Fibroblast of lung (primary cell): ENCODE data around the gene SORL1.

ENCODE experiments used
- EZH2 ChIP-seq: IDR thresholded peaks from 2 replicates; pipeline ENCODE4 v1.5.1; 2012; ENCODE audit warnings: low read length, control low read depth, mild to moderate bottlenecking; ENCODE audit errors: missing control alignments
- TF ChIP-seq, protein P1 (sequence below), 2 donors: IDR thresholded peaks in 1 of 2; conservative IDR thresholded peaks in 1 of 2; 1 replicate in 1 of 2; 2 replicates in 1 of 2; pipeline ENCODE4 v1.5.1; 2011 to 2012; ENCODE audit warnings: low read length in 2 of 2, control low read depth in 1 of 2, inconsistent platforms in 1 of 2, low read depth in 1 of 2, mild to moderate bottlenecking in 1 of 2

DNA sequence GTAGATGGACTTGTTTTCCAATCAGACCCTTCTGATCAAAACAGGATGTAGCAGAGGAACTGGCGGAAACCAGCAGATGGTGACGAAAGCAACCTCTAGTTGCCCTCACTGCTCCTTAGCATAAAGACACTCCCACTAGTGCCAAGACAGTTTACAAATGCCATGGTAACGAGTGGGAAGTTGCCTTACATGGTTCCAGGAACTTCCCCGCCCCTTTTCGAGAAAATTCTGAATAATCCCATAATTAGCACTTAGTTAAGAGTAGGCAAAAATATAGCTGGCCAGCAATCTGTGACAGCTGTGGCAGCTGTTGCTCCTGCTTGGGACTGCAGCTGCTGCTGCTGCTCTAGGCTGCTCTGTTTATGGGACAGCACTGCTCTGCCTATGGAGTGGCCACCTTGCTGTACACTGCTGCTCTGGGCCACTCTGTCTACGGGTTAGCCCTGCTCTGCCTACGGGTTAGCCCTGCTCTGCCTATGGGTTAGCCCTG lies 33.4 kb upstream of the SORL1 start:
- TF ChIP-seq, protein P1, sequence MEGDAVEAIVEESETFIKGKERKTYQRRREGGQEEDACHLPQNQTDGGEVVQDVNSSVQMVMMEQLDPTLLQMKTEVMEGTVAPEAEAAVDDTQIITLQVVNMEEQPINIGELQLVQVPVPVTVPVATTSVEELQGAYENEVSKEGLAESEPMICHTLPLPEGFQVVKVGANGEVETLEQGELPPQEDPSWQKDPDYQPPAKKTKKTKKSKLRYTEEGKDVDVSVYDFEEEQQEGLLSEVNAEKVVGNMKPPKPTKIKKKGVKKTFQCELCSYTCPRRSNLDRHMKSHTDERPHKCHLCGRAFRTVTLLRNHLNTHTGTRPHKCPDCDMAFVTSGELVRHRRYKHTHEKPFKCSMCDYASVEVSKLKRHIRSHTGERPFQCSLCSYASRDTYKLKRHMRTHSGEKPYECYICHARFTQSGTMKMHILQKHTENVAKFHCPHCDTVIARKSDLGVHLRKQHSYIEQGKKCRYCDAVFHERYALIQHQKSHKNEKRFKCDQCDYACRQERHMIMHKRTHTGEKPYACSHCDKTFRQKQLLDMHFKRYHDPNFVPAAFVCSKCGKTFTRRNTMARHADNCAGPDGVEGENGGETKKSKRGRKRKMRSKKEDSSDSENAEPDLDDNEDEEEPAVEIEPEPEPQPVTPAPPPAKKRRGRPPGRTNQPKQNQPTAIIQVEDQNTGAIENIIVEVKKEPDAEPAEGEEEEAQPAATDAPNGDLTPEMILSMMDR (conservative IDR thresholded peaks at IDR 0.05 in 1 of 2, IDR thresholded peaks at IDR 0.05 in 1 of 2; ENCODE audit: low read depth in 1 of 2, low read length in 2 of 2): no peak
- TF ChIP-seq EZH2: no peak
